HG03139 (cell line): ENCODE data around the gene TAF12.
"Not testable (repeated sequence)": the region's sequence is repeated elsewhere in the genome, so short reads cannot be mapped to it uniquely, and the experiment has no call there.

Experiments used
- ATAC-seq: cut with Tn5 transposase; IDR thresholded peaks from one replicate; pipeline ENCODE4 v1.9.1; 2021; ENCODE audit not compliant: unreplicated experiment

TAF12 gene

DNA sequence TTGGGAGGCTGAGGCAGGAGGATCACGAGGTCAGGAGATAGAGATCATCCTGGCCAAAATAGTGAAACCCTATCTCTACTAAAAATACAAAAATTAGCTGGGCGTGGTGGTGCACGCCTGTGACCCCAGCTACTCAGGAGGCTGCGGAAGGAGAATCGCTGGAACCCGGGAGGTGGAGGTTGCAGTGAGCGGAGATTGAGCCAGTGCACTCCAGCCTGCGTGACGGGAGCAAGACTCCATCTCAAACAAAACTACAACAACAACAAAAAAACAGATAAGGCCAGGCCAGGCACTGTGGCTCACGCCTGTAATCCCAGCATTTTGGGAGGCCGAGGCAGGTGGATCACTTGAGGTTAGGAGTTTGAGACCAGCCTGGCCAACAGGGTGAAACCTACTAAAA, 2.5 kb upstream of the TAF12 start:
- not testable (repeated sequence) for ATAC-seq

DNA sequence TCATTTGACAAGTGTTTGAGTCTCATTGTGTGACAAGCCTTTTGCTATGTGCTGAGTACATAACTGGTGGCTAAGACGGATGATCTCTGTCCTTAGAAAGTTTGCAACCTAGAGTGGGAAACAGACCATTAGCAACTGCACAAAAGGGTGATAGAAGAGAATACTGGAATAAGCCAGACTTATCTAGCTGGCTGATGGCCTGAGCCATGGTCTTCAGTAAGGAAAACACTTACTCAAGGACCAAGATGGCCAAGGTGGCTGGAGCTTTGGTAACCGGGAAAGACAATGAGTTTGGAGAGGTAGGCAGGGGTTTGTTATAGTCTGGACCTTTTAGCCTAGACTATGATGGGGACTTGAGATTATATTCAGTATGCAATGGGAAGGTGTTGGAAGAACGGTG, 1.6 kb upstream of the TAF12 start:
- no peak for ATAC-seq

GRCh38 chr1:28642056-28642846, 616 bp downstream of the TAF12 start:
- peak; percentile 13 for ATAC-seq

GRCh38 chr1:28640766-28641165, 2.1 kb downstream of the TAF12 start:
- ATAC-seq, result no peak

DNA sequence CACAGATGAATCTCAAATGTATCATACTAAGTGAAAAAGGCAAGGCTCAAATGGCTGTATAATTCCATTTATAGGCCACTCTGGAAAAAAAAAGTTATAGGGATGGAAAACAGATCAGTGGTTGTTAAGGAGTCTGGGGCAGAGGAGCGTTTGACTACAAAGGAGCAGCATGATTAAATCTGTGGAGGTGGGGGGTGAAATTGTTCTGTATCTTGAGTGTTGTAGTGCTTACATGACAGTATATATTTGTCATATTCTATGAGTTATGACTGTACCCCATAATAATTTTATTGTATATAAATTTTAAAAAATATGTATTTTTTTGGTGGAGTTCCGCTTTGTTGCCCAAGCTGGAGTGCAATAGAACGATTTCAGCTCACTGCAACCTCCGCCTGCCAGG, 10.3 kb downstream of the TAF12 start:
- ATAC-seq, result no peak

- ATAC-seq, result no peak
These were observed 11.2 kb downstream of the TAF12 start for GRCh38 chr1:28631713-28632112.

DNA sequence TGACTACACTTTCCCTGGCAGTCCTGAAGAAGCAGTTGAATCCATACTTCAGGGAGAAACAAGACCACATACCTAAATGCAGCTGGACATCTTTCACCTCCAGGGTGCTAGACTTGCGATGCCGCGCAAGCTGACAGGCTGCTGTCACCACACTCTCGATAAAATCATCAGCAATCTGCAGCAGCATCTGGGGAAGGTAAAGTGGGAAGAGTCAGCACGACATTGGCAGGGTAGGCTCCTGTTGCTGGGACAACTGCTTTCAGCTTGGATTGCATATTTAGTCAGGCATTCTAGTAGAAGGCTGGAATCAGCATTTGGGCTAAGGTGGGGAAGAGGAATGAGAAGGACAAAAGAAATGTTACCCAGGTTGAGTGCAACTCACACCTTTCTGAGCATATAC, 29.7 kb downstream of the TAF12 start:
- no peak for ATAC-seq

GRCh38 chr1:28606771-28607170, 36.1 kb downstream of the TAF12 start:
- ATAC-seq, result no peak

DNA sequence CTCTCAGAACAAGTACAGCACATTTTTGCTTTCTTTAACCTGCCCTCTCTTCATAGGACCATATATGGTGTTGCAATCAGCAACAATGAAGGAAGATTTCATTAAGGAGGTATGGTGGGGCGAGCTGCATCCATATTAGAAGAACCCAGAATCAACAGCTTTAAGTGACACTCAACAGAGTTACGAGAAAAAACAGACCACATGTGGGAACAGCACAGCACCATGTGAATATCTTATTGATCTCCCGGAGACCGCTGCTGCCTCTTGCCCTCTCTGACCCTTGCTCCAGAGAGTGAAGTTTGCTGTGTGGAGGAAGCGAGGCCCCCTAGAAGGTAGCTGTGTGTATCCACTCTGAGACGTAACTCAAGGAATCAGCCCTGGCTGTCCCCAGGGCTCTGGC, 37.9 kb downstream of the TAF12 start:
- no peak for ATAC-seq

GRCh38 chr1:28604411-28604810, 38.5 kb downstream of the TAF12 start:
- ATAC-seq, result no peak

DNA sequence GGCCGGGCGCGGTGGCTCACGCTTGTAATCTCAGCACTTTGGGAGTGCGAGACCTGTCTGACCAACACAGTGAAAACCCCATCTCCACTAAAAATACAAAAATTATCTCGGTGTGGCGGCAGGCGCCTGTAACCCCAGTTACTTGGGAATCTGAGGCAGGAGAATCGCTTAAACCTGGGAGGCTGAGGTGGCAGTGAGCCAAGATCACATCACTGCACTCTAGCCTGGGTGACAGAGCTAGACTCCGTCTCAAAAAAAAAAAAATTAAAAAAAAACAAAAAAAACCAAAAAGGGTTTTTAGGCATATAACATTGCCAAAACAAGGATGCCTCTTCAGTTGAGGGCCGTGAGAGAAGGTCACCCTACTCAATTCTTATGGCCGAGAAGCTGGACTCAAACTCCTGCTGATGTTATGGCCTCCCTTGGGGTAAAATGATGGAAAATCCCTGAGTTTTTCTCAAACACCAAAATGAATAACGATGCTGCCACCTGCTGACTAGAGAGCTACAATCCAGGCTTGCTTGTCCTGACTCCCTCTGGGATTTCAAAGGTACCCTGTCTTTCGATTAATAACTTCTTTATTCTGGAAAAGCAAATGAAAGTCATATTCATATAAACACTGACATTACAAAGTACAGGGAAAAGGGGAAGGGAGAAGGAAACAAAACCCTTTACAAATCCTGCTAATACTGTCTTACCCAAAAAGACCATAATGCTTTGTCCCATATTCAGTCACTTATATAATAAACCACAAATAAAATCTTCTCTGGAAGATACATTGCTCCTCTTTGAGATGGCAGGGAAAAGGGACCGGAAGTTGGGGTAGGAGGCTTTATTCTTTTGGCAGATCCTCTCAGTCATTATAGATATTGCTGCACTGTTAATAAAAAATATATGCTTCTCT, 40.1 kb downstream of the TAF12 start:
- ATAC-seq, result no peak

DNA sequence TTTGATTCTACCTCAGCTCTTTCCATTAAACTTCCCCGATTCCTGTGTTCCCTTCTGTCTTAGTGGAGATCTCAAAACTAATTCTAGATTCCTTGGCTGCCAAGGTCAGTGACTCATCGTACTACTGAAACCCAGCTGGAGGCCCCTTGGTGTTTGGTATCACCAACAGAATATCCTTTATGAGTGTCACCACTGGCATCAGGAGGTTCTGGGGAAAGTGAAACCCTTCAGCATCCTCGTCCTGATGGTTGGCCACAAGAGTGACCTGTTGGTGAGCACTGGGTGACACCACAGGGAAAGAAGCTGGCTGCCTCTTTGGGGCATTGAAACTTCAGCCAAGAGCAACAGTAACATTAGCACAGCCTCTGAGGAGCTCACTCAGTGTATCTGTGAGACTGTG, 41.2 kb downstream of the TAF12 start:
- ATAC-seq, result no peak

DNA sequence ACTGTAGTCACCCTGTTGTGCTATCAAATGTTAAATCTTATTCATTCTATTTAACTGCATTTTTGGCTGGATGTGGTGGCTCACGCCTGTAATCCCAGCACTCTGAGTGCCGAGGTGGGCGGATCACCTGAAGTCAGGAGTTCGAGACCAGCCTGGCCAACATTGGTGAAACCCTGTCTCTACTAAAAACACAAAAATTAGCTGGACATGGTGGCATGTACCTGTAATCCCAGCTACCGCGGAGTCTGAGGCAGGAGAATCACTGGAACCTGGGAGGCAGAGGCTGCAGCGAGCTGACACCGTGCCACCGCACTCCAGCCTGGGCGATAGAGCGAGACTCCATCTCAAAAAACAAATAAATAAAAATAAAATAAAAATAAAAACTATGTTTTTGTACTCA, 46.6 kb downstream of the TAF12 start:
- ATAC-seq, result not testable (repeated sequence)

DNA sequence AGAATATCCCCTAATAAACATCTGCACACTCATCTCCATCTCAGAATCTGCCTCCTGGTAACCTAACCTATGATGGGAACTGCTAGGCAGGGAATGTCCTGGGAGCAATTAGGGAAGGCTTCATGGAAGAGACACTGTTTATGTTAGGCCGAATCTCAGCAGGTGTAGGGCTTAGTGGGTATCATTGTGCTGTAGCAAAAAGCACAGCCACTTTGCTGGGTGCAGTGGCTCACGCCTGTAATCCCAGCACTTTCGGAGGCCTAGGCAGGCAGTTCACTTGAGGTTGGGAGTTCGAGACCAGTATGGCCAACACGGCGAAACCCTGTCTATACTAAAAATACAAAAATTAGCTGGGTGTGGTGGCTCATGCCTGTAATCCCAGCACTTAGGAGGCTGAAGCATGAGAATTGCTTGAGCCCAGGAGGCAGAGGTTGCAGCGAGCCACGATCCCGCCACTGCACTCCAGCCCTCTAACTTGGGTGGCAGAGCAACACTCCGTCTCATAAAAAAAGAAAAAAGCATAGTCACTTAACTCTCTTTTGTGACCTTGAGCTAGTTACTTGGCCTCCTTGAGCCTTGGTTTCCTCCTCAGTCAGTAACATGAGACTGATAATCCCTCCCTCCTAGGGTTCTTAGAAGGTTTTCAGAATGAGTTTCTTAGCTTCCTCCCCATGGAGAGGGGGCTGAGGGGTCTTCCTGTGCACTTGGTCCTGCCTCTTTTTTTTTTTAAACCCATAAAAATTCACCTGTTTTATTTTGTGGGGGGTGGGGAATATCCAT, 47.3 kb downstream of the TAF12 start:
- no peak for ATAC-seq

DNA sequence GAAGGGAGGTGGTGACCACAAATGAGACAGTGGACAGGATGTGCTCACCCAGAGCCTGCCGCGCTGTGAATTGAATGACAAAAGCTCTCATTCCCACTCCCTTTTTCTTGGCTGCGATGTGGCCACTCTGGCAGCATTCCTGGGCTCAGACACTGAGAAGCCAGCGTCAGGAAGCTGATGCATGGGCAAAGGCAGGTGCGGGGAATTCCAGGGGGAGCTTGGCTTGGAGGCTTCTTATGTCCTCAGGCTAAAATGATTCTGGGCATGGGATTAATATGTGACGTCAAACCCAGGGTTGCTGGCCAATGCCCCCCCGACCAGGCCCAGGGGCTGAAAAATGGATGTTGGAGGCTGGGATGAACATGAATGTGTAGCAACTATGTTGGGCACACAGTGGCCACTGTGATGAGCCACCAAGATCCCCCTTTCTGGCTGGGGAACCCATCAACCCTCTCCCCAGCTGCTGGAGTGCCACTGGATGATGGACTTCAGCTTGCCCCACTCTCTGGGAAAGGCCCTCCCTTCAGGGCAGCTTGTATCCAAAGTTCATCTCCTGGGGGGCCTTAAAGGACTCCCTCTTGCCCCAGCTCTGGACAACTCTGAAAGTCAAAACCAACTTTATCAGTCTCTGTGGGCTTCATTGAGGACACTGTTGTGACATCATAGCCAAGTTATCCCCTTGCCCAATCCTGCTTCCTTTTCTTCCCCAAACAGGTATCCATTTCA, 48.0 kb downstream of the TAF12 start:
- ATAC-seq, result not testable (repeated sequence)

DNA sequence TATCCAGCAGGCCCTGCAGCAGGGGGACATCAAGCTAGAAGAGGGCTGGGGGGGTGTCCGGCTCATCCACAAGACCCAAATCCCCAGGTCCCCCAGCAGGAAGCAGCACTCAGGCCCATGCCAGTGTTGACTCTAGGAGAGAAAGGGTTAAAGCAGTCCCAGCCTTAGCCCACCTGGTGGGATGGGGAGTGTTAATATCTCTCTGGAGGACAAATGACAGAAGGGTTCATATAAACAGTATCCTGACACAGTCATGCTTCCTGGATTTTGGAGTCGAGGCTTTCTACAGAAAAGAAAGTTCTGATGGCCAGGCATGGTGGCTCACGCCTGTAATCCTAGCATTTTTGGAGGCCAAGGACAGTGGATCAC, 48.9 kb downstream of the TAF12 start:
- ATAC-seq, result not testable (repeated sequence)

DNA sequence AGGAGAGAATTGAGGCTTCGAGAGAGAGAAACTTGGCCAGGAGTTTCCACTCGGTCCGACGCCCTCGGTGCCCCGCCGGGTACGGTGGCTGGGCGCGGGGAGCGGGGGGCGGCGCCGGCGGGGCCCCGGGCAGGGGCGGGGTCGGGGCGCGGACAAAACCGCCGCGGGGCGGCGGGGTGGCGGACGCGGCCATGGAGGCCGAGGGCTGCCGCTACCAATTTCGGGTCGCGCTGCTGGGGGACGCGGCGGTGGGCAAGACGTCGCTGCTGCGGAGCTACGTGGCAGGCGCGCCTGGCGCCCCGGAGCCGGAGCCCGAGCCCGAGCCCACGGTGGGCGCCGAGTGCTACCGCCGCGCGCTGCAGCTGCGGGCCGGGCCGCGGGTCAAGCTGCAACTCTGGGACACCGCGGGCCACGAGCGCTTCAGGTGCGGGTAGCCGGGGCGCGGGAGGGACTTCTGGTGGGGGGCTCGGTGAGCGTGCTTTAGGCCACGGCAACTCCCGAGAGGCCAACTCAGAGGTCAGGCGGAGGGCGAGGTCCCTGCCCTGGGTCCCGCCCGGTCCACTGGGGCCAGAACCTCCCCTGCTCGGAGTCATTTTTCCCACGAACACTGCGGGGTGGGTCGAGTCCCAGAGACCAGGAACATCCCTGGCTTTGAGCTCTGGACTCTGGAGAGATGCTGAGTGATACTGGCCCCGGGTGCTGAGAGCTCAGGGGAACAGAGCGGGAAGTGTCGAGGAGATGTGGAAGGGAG, 50.4 kb downstream of the TAF12 start:
- ATAC-seq, result no peak

GRCh38 chr1:28591708-28592320, 51.1 kb downstream of the TAF12 start, which contains the start of gene RAB42:
Gene RAB42, plus strand, starts transcription at chr1:28592265. Its CDS starts 247 bp downstream, at chr1:28592512.
- ATAC-seq, result no peak

- ATAC-seq, result not testable (repeated sequence)
These were observed 56.1 kb downstream of the TAF12 start for GRCh38 chr1:28586585-28587391.
